ENCODE data around the gene ERVMER34-1.

The ERVMER34-1 gene

DNA sequence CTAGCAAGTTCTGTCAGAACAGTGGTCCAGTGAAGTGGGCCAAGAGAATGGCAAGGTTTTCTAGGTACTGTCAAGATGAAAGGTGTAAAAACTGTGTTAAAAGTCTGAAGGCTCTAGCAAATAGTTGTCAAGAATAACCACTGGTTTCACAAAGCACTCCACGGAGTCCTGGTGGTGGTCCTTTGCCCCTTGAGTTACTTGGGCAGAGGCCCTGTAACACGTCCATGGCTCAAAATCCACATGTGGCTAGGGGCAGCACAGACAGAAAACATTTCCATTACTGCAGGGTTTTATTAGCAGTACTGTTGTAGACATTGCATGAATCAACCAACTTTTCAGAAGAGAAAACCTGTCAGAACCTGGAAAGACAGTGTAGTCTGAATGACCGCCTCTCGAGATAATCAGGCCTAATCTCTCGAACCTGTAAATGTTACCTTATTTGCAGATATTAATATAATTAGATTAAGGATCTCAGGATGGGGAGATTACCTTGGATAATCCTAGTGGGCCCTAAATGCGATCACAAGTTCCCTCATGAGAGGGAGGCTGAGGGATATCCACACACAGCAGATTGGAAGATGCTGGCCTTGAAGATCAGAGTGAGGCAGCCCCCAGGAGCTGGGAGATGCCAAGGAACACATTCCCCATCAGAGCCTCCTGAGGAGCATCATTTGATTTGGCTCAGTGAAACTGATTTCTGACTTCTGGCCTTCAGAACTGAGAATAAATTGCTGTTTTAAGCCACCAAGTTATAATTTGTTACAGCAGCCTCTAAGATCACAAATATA, 34.7 kb downstream of the ERVMER34-1 start:
- H3K36me3 ChIP-seq = no peaks in the 10 kb centered on the region
- H3K27me3 ChIP-seq (ENCODE audit: insufficient read depth, low read depth, severe bottlenecking) = peaks cover 82% of the 10 kb centered on the region
- TF ChIP-seq, protein P1, sequence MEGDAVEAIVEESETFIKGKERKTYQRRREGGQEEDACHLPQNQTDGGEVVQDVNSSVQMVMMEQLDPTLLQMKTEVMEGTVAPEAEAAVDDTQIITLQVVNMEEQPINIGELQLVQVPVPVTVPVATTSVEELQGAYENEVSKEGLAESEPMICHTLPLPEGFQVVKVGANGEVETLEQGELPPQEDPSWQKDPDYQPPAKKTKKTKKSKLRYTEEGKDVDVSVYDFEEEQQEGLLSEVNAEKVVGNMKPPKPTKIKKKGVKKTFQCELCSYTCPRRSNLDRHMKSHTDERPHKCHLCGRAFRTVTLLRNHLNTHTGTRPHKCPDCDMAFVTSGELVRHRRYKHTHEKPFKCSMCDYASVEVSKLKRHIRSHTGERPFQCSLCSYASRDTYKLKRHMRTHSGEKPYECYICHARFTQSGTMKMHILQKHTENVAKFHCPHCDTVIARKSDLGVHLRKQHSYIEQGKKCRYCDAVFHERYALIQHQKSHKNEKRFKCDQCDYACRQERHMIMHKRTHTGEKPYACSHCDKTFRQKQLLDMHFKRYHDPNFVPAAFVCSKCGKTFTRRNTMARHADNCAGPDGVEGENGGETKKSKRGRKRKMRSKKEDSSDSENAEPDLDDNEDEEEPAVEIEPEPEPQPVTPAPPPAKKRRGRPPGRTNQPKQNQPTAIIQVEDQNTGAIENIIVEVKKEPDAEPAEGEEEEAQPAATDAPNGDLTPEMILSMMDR (IDR thresholded peaks at IDR 0.05; ENCODE audit: low read depth, low read length) = no peak
- DNase-seq = peak; percentile 34
- H3K9me3 ChIP-seq (ENCODE audit: severe bottlenecking) = peaks cover 21% of the 10 kb centered on the region
- no peak overlapping the region for H3K27ac ChIP-seq
- H3K4me3 ChIP-seq (ENCODE audit: low read depth, low read length) = no peak overlapping the region

DNA sequence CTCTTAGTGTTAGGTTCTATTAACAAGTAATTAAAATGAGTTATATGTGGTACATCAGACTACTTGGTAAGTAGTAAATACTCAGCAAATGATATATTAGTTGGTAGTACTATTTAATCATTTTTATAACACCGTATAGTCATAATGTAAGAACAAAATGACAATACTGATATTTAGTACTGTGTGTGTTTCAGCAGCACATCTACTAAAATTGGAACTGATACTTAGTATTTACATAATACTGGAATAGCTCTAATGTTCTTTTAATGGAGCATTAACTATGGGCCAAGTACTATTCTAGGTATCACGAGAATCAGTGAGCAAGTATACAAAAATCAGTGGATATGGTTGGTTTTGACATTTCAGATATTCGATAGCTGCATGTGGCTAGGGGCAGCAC, 35.3 kb downstream of the ERVMER34-1 start:
- no peaks in the 10 kb centered on the region for H3K36me3 ChIP-seq
- TF ChIP-seq, protein P1 (IDR thresholded peaks at IDR 0.05; ENCODE audit: low read depth, low read length) = no peak
- no peak for DNase-seq
- no peak overlapping the region for H3K27ac ChIP-seq
- H3K27me3 ChIP-seq (ENCODE audit: insufficient read depth, low read depth, severe bottlenecking) = peaks cover 82% of the 10 kb centered on the region
- no peak overlapping the region for H3K4me3 ChIP-seq (ENCODE audit: low read depth, low read length)
- H3K9me3 ChIP-seq (ENCODE audit: severe bottlenecking) = peaks cover 17% of the 10 kb centered on the region

DNA sequence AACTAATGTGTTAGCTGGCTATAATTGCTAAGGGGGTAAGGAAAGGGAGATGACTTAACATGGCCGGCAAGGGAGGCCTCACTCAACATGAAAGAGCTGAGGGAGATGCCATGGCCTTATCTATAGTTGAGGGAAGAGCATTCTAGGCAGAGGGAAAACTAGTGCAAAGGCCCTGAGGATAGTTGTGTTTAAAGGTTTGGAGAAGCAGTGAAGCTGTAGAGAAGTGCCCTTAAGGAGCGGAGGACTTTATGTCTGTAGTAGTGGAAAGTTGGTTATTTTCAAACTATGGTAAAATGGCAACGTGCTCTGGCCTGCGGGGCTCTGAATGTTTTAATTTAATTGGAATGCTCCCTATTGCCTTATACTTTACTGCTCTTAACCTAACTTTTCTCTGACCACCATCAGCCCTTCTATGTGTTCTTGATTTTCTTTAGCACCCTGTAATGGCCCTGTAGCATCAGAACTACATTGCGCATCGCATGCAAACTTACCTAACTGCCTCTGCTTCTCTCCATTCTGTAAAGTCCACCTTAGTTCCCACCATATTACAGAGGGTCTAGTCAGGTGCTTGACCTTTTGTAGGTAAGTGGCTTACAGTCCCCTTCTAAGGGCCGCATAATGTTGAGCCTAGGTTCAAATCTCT, 35.8 kb downstream of the ERVMER34-1 start:
- Histone ChIP-seq H3K36me3 (no peaks in the 10 kb centered on the region), H3K27me3 (ENCODE audit: insufficient read depth, low read depth, severe bottlenecking) (peaks cover 80% of the 10 kb centered on the region), H3K9me3 (ENCODE audit: severe bottlenecking) (peaks cover 17% of the 10 kb centered on the region), H3K4me3 (ENCODE audit: low read depth, low read length) (no peak overlapping the region), H3K27ac (no peak overlapping the region)
- TF ChIP-seq, protein P1 (IDR thresholded peaks at IDR 0.05; ENCODE audit: low read depth, low read length) = no peak
- DNase-seq = no peak

DNA sequence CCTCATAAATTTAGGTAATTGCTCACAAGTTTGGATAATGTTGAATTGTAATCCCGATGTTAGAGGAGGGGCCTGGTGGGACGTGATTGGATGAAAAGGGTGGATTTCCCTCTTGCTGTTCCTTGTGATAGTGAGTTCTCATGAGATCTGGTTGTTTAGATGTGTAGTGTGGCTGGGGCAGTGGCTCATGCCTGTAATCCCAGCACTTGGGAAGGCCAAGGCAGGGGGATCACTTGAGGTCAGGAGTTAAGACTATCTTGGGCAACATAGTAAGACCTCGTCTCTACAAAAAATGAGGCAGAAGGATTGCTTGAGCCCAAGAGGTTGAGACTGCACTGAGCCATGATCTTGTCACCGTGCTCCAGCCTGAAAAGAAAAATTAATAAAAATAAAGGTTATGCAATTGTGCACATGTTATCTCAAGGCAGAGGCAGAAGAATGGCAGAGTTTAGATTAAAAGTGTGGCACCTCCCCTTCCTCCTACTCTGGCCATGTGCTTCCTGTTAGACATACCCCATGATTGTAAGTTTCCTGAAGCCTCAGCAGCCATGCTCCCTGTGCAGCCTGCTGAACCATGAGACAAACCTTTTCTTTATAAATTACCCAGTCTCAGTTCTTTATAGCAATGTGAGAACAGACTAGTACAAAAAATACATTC, 36.5 kb downstream of the ERVMER34-1 start:
- Histone ChIP-seq H3K27me3 (ENCODE audit: insufficient read depth, low read depth, severe bottlenecking) (peaks cover 75% of the 10 kb centered on the region), H3K36me3 (no peaks in the 10 kb centered on the region), H3K27ac (no peak overlapping the region), H3K4me3 (ENCODE audit: low read depth, low read length) (no peak overlapping the region), H3K9me3 (ENCODE audit: severe bottlenecking) (peaks cover 17% of the 10 kb centered on the region)
- no peak for DNase-seq
- TF ChIP-seq, protein P1 (IDR thresholded peaks at IDR 0.05; ENCODE audit: low read depth, low read length) = no peak

DNA sequence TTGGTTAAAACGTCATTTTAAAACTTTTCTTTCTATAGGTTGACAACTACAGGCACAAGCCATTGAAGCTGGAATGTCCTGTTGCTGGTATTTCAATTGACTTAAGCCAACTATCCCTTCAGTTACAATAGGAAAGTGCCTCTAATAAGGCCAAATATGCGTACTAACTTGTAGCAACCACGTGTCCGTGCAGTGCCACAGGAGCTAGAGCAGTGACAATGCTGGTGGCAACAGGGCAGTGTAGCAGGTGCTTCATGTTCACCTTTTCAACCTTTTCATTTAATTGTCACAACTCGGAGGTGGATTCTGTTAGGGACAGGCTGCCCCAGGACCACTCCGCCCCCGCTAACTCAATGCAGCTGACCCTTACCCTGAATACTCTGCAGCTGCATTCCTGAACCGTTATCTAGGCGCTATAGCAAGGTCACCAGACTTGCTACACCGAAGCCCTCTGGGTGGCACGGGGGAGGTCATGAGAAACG, 37.7 kb downstream of the ERVMER34-1 start:
- Histone ChIP-seq H3K4me3 (ENCODE audit: low read depth, low read length) (no peak overlapping the region), H3K9me3 (ENCODE audit: severe bottlenecking) (peaks cover 17% of the 10 kb centered on the region), H3K36me3 (no peaks in the 10 kb centered on the region), H3K27me3 (ENCODE audit: insufficient read depth, low read depth, severe bottlenecking) (peaks cover 76% of the 10 kb centered on the region), H3K27ac (no peak overlapping the region)
- TF ChIP-seq, protein P1 (IDR thresholded peaks at IDR 0.05; ENCODE audit: low read depth, low read length) = no peak
- DNase-seq = no peak
